Small intestine (tissue), 7 donors: ENCODE results near the gene TCFL5. TPM values are rescaled to one million over a fixed set of nuclear protein-coding genes. Genes with fewer than 3 reads are reported as not detected.

Source experiments
- DNase-seq, 2 donors: peaks; one replicate each; pipeline versions ENCODE4 v3.0.0 to v3.0.0-alpha.2; 2013
- FAIRE-seq: peaks from 2 replicates; lab custom pipeline; 2012; peaks lifted over from hg19 to GRCh38; lab: Jason Lieb, UNC
- H3K27ac ChIP-seq, 3 donors: one replicate each; pipeline ENCODE4 v1.5.1; 2013; ENCODE audit warnings: low read length in 2 of 3, mild to moderate bottlenecking in 2 of 3, control low read depth in 1 of 3, inconsistent platforms in 1 of 3, low read depth in 1 of 3, moderate library complexity in 1 of 3
- H3K27me3 ChIP-seq, 3 donors: one replicate each; pipeline ENCODE4 v1.6.1; 2013; ENCODE audit warnings: low read length in 3 of 3, inconsistent platforms in 1 of 3; ENCODE audit not compliant: control insufficient read depth in 3 of 3, insufficient read depth in 3 of 3
- H3K36me3 ChIP-seq, 3 donors: one replicate each; pipeline ENCODE4 v1.6.1; 2013; ENCODE audit warnings: low read length in 3 of 3, inconsistent platforms in 1 of 3, low read depth in 1 of 3, mild to moderate bottlenecking in 1 of 3, moderate library complexity in 1 of 3; ENCODE audit not compliant: control insufficient read depth in 3 of 3, insufficient read depth in 2 of 3
- H3K4me1 ChIP-seq, 3 donors: one replicate each; pipeline ENCODE4 v1.6.1; 2013; ENCODE audit warnings: low read length in 2 of 3, inconsistent platforms in 1 of 3, low read depth in 1 of 3, mild to moderate bottlenecking in 1 of 3, moderate library complexity in 1 of 3; ENCODE audit not compliant: control insufficient read depth in 3 of 3, insufficient read depth in 2 of 3
- H3K4me3 ChIP-seq, 3 donors: one replicate each; pipeline ENCODE4 v1.5.1; 2013; ENCODE audit warnings: low read length in 3 of 3, control low read depth in 1 of 3, inconsistent platforms in 1 of 3, low read depth in 1 of 3, mild to moderate bottlenecking in 1 of 3, moderate library complexity in 1 of 3
- H3K9me3 ChIP-seq, 2 donors: one replicate each; pipeline ENCODE4 v1.6.1; 2013; ENCODE audit warnings: low read depth in 1 of 2, low read length in 1 of 2; ENCODE audit not compliant: control insufficient read depth in 2 of 2, insufficient read depth in 1 of 2
- WGBS, 3 donors: extraction: QIAGEN DNeasy Blood & Tissue Kit; methylation state at CpG; one replicate each; pipeline ENCODE4 v1.1.7; 2013; 5-methylcytosine and 5-hydroxymethylcytosine counted together
- polyA plus RNA-seq, 4 donors: library from polyadenylated mRNA; stranded (reverse) in 3 of 4; unstranded in 1 of 4; fragments of 200-250 nt in 3 of 4; fragments of 120-200 nt in 1 of 4; gene quantifications; one replicate each; pipeline versions ENCODE4 v1.2.1 to v1.2.3, GENCODE V29; 2013
- donor health status: healthy with polysubstance abuse.
- donor health status: control.
- donor health status: control.
- donor health status: Bipolar disorder and iron deficiency.
- donor health status: healthy.

Gene TCFL5
- polyA plus RNA-seq, 4 donors = 4.2 to 5.7 (median 4.6) TPM

DNA sequence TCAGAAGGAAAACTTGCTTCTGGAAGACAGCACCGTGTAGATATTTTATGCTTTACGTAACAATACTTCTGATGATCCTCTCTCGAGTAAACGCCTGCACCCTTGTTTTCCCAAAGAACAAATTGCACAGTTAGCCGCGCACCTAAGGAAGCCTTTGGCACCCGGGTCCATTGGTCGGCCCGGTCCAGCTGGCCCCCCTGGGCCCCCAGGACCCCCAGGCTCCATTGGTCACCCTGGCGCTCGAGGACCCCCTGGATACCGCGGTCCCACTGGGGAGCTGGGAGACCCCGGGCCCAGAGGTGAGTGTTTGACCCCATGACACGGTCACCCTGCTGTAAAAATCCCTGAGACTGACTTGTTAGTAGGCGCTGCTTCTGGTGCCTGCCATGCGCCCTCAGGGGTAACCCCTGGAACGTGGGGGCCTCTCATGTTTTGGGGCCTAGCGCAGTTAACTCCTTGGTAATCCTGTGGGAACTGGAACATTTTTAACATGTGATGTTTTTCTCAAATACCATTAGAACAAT is 24.6 kb downstream of the TCFL5 start:
- Histone ChIP-seq H3K4me1 (peaks cover 0 to 13% (median 3%) of the 10 kb centered on the region in 3 donors), H3K4me3 (no peak overlapping the region), H3K27ac (no peak overlapping the region), H3K9me3 (no peaks in the 10 kb centered on the region), H3K36me3 (peaks cover 0 to 4% (median 0%) of the 10 kb centered on the region in 3 donors), H3K27me3 (peaks cover 0 to 2% (median 0%) of the 10 kb centered on the region in 3 donors)
- 86 to 91% (median 89%) methylated on average over 19 of the region's 19 CpGs for WGBS, 3 donors
- FAIRE-seq (no peak), DNase-seq (no peak)

DNA sequence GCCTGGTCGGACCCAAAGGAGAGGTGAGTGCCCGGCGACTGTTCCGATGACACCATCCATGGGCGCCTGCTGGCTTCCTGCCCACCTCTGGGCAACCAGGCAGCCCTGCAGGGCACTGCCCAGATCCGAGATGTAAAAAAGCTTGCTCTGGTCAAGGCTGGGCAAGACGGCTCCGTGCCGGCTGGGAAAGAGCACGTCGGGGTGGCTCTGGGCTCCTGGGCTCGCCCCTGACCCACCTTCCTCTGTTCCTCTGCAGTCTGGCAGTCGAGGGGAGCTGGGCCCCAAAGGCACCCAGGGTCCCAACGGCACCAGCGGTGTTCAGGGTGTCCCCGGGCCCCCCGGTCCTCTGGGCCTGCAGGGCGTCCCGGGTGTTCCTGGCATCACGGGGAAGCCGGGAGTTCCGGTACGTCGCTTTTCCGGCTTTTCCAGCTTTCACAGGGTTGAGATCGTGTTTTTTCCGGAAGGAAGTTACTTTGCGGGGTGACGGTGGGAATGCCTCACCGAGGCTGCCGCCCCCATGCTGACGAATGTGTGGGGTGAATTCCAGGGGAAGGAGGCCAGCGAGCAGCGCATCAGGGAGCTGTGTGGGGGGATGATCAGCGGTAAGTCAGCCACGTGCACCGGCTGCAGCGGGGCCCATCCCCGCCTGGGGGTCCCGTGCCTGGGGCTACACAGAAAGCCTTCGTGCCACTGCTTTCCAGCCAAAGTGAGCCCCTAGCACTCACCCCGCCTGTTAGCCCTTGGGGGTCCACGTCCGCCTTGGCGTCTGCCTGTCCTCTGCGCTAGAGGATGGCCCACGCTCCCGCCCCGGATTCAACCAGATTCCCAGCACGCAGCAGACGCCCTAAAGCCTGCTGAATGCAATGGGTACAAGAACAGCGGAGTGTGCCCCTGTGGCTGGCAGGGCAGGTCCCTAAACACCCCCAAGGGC is 25.4 kb downstream of the TCFL5 start:
- Histone ChIP-seq H3K27me3 (peaks cover 0 to 2% (median 0%) of the 10 kb centered on the region in 3 donors), H3K27ac (no peak overlapping the region), H3K4me1 (peaks cover 3 to 13% (median 4%) of the 10 kb centered on the region in 3 donors), H3K9me3 (no peaks in the 10 kb centered on the region), H3K36me3 (peaks cover 0 to 4% (median 0%) of the 10 kb centered on the region in 3 donors), H3K4me3 (no peak overlapping the region)
- WGBS, 3 donors = 79 to 91% (median 85%) methylated on average over 51 to 52 of the region's 52 CpGs
- no peak for DNase-seq
- no peak for FAIRE-seq

DNA sequence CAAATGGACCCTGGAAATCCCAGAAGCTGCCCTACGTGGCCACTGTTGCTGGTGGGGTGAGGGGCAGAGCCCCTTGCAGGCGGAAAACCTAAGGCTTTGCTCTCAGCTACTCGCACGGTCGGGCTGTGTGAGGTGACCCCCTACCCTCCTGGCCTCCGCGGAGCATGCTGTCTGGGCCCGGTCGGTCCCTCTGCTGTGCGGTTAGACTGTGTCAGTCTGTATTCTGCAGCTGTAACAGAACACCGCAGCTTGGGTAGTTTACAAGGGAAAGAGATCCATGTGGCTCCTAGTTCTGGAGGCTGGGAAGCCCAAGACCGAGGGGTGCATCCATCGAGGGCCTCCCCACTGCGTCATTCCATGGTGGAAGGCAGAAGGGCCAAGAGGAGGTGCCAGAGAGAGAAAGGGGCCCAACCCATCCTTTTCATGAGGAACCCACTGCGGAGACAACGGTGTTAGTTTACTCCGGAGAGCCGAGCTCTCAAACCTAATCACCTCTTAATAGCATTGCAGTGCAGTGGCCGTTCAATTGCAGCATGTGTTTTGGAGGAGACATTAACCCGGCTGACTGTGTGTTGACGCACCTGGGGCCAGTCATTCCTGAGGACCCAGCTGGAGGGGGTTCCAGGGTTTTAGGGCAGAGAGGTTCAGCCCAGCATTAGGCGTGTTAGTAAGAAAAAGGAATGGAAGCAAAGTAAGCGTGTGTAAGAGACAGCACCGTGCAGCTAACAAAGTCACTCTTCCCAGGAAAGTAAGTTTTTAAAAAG is 26.5 kb downstream of the TCFL5 start:
- H3K4me3 ChIP-seq = no peak overlapping the region
- DNase-seq = no peak
- FAIRE-seq = no peak
- H3K36me3 ChIP-seq = peaks cover 0 to under 1% (median 0%) of the 10 kb centered on the region in 3 donors
- H3K27ac ChIP-seq = no peak overlapping the region
- 90 to 93% (median 92%) methylated on average over 24 of the region's 24 CpGs for WGBS, 3 donors
- peaks cover 3 to 13% (median 4%) of the 10 kb centered on the region in 3 donors for H3K4me1 ChIP-seq
- no peaks in the 10 kb centered on the region for H3K9me3 ChIP-seq
- H3K27me3 ChIP-seq = peaks cover 0 to 2% (median 0%) of the 10 kb centered on the region in 3 donors

DNA sequence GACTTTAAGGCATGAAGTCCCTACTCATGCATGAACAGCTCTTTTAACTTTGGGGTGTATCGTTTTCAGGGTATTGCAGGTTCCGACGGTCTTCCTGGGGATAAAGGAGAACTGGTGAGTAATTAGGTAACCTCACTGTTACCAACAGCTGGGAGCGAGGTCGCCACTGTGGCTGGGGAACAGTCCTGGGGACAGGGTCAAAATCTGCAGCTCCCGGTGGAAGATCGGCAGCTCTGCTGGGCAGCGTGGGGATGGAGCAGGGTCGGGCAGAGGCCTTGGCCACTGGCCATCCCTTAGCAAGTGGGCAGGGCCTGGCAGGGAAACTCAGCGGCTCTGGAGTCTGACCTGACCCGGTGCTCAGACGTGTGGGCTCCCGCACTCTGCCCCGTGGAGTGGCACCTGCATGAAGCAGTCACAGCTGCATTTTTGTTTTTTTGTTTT is 28.7 kb downstream of the TCFL5 start:
- 9 to 46% (median 17%) methylated on average over 14 of the region's 14 CpGs for WGBS, 3 donors
- H3K9me3 ChIP-seq = no peaks in the 10 kb centered on the region
- DNase-seq (peak in 1 of 2 donors; percentile 58), FAIRE-seq (no peak)
- H3K27me3 ChIP-seq = peaks cover 0 to 2% (median 0%) of the 10 kb centered on the region in 3 donors
- no peaks in the 10 kb centered on the region for H3K36me3 ChIP-seq
- no peak overlapping the region for H3K4me3 ChIP-seq
- peaks cover 3 to 4% (median 3%) of the 10 kb centered on the region in 3 donors for H3K4me1 ChIP-seq
- peak overlapping the region in 1 of 3 donors; percentile 71 for H3K27ac ChIP-seq

DNA sequence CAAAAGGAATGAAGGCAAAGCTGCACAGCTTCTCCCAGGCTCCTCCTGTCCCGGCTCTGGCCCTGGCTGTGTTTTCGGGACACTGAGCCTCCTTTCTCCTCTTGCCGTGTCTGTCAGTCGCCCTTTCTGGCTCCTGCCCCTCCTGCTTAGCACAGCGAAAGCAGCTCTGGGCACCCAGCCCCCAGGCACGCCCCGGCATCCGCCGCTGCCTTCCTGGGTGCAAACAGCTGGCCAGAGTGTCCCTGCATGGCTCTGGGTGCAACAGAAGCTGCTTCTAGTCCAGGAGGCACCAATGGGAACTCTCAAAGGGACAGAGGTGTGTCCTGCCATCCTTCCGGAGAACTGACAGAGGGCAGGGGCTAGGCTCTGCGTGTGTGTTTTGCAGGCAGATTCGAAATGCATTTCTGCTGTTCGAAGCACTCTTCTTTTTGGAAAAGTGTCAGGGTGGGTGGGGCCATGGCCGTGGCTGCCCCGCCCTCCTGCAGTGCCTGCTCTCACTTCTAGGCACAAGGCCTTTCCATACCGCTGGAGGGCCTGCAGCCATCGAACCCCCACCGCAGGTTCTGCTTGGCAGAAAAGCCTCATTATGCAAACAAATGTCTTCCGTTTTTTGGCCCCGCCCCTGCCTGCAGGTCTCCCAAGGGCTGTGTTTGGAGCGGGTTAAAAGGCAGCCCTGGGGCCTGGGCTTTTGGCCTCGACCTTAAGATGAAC is 29.3 kb downstream of the TCFL5 start:
- Histone ChIP-seq H3K4me1 (peaks cover 0 to 4% (median 3%) of the 10 kb centered on the region in 3 donors), H3K4me3 (no peak overlapping the region), H3K27ac (peak overlapping the region in 2 of 3 donors; percentile 51 to 71), H3K27me3 (peaks cover 0 to 2% (median 0%) of the 10 kb centered on the region in 3 donors), H3K36me3 (no peaks in the 10 kb centered on the region), H3K9me3 (no peaks in the 10 kb centered on the region)
- WGBS, 3 donors = 17 to 35% (median 20%) methylated on average over 19 to 22 of the region's 22 CpGs
- FAIRE-seq = no peak
- peak in 1 of 2 donors; percentile 46 for DNase-seq

DNA sequence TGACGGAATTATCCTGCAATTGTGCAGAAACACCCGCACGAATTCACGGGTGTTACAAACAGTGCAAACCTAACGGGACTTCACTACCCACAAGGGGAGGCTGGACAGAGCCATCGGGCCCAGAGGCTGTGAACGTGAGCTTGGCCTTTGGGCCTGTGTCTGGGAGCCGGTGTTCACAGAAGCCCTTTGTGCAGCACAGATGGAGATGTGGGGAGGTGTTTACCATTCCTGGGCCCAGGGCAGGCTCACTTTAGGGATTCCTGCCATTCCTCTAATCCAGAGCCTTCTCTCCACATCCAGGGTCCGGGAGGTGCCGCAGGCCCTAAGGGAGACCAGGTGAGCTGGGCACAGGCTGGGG is 29.8 kb downstream of the TCFL5 start:
- H3K4me1 ChIP-seq = peaks cover 0 to 4% (median 3%) of the 10 kb centered on the region in 3 donors
- peaks cover 0 to 2% (median 0%) of the 10 kb centered on the region in 3 donors for H3K27me3 ChIP-seq
- DNase-seq (no peak), FAIRE-seq (no peak)
- WGBS, 3 donors = 27 to 61% (median 41%) methylated on average over 10 of the region's 10 CpGs
- H3K36me3 ChIP-seq = no peaks in the 10 kb centered on the region
- H3K9me3 ChIP-seq = no peaks in the 10 kb centered on the region
- H3K4me3 ChIP-seq = no peak overlapping the region
- H3K27ac ChIP-seq = peak overlapping the region in 2 of 3 donors; percentile 18 to 51

DNA sequence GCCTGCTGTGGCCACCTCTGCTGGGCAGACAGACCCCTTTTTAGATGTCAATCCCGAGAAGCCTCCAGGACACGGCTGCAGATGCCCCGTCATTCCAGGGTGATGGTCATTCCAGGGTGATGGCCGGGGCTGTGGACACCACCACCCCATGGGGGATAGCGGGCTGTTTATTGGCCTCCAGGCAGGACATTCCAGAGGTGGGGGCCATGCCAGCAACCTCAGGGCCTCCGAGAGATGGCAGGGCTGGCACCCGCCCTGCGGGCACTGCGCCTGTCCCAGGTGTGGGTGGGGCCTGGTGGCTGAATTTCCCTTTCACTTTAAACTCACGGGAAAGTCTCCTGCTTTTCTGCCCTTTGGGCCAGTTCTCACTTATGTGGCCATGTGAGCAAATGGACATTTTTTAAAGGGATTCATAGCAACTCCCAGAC is 30.2 kb downstream of the TCFL5 start:
- Histone ChIP-seq H3K36me3 (no peaks in the 10 kb centered on the region), H3K9me3 (no peaks in the 10 kb centered on the region), H3K4me3 (no peak overlapping the region), H3K4me1 (peaks cover 0 to 4% (median 3%) of the 10 kb centered on the region in 3 donors), H3K27me3 (peaks cover 0 to 2% (median 0%) of the 10 kb centered on the region in 3 donors), H3K27ac (peak overlapping the region in 2 of 3 donors; percentile 18 to 51)
- DNase-seq (peak in 1 of 2 donors; percentile 78), FAIRE-seq (no peak)
- WGBS, 3 donors = 17 to 73% (median 39%) methylated on average over 10 of the region's 10 CpGs
